ENCODE data around the gene SOX5.

SOX5 gene

DNA sequence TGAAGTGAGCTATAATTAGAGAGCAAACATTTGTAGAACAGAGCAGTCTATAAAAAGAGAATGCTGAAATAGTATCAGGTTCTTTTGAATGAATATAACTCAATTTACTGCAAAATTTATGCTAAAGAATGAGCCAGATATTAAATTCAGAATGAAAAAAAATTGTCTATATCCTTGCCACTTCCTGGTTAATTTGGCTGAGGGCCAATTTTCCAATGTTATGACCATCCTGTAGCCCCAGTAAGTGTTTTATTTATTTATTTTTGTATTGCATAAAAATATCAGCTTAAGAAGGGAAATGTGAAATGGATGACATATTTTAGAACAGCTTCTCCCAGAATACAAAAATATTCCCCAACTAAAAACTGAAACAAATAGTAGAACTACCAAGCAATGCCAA is 263.4 kb downstream of the SOX5 start:
- TF ChIP-seq FOXK2 (IDR thresholded peaks at IDR 0.05) = no peak
- no peak for TF ChIP-seq LEF1 (IDR thresholded peaks at IDR 0.05; ENCODE audit: borderline replicate concordance)
- no peak for TF ChIP-seq HDGF (IDR thresholded peaks at IDR 0.05; ENCODE audit: borderline replicate concordance)
- TF ChIP-seq NFRKB (IDR thresholded peaks at IDR 0.05) = no peak
- no peak for TF ChIP-seq FOXA1 (IDR thresholded peaks at IDR 0.05)
- TF ChIP-seq SP1 (IDR thresholded peaks at IDR 0.05) = no peak
- TF ChIP-seq, protein P1, sequence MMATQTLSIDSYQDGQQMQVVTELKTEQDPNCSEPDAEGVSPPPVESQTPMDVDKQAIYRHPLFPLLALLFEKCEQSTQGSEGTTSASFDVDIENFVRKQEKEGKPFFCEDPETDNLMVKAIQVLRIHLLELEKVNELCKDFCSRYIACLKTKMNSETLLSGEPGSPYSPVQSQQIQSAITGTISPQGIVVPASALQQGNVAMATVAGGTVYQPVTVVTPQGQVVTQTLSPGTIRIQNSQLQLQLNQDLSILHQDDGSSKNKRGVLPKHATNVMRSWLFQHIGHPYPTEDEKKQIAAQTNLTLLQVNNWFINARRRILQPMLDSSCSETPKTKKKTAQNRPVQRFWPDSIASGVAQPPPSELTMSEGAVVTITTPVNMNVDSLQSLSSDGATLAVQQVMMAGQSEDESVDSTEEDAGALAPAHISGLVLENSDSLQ (IDR thresholded peaks at IDR 0.05) = no peak
- TF ChIP-seq ELF4 (IDR thresholded peaks at IDR 0.05) = no peak
- TF ChIP-seq CTBP1 (IDR thresholded peaks at IDR 0.05; ENCODE audit: borderline replicate concordance) = no peak
- TF ChIP-seq ARNT (IDR thresholded peaks at IDR 0.05) = no peak
- no peak for TF ChIP-seq BHLHE40 (IDR thresholded peaks at IDR 0.05; ENCODE audit: borderline replicate concordance)
- TF ChIP-seq TARDBP (IDR thresholded peaks at IDR 0.05) = no peak
- TF ChIP-seq FOXM1 (IDR thresholded peaks at IDR 0.05; ENCODE audit: borderline replicate concordance) = no peak
- no peak for TF ChIP-seq SUZ12 (IDR thresholded peaks at IDR 0.05)
- ChIA-PET POLR2A (no interaction called here), CTCF (no interaction called here)
- DNase-seq (ENCODE audit: extremely low spot score) = no peak

DNA sequence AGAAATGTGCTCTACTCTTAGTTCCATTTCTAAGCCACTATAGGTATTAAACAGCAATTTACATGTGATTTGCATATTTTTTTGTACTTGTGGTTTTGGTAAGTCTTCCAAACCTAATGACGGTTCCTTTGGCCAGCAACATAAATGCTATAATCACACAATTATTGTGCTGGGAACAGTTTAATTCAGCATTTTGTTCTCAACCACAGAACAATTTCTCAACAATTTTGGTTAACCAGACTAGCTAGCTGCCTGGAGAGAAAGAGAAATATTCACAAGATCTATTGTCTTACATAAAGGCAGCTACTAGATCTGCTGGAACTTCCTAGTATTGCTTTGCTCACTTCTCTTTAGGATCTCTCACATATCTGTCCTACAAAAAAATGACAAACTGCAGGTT is 265.3 kb downstream of the SOX5 start:
- POLR2A ChIA-PET = no interaction called here
- CTCF ChIA-PET = no interaction called here
- no peak for TF ChIP-seq SP1 (IDR thresholded peaks at IDR 0.05)
- no peak for TF ChIP-seq TARDBP (IDR thresholded peaks at IDR 0.05)
- no peak for TF ChIP-seq SUZ12 (IDR thresholded peaks at IDR 0.05)
- no peak for TF ChIP-seq CTBP1 (IDR thresholded peaks at IDR 0.05; ENCODE audit: borderline replicate concordance)
- no peak for TF ChIP-seq ARNT (IDR thresholded peaks at IDR 0.05)
- TF ChIP-seq FOXM1 (IDR thresholded peaks at IDR 0.05; ENCODE audit: borderline replicate concordance) = no peak
- TF ChIP-seq, protein P1 (IDR thresholded peaks at IDR 0.05) = no peak
- no peak for TF ChIP-seq FOXK2 (IDR thresholded peaks at IDR 0.05)
- TF ChIP-seq ZNF384 (IDR thresholded peaks at IDR 0.05) = no peak
- no peak for TF ChIP-seq LEF1 (IDR thresholded peaks at IDR 0.05; ENCODE audit: borderline replicate concordance)
- TF ChIP-seq ELF4 (IDR thresholded peaks at IDR 0.05) = no peak
- TF ChIP-seq FOXA1 (IDR thresholded peaks at IDR 0.05) = no peak
- no peak for TF ChIP-seq HDGF (IDR thresholded peaks at IDR 0.05; ENCODE audit: borderline replicate concordance)
- no peak for DNase-seq (ENCODE audit: extremely low spot score)

DNA sequence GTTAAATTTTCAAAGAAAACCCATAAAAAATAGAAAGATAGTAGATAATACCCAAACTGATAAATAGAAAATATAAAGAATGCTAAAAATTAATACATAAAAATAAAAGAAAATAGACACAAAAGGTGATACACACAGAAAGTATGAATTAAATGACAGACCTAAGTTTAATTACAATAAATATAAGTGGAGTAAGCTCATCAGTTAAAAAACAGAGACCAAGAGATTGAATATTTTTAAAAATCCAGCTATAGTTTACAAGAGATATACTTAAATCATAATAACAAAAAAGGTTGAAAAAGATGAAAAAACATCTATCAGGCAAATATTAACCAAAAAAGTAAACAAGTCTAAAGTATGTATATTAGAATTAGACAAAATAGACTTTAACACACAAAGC is 268.2 kb downstream of the SOX5 start:
- POLR2A ChIA-PET = no interaction called here
- TF ChIP-seq, protein P1 (IDR thresholded peaks at IDR 0.05) = no peak
- TF ChIP-seq FOXA1 (IDR thresholded peaks at IDR 0.05) = no peak
- no peak for TF ChIP-seq SP1 (IDR thresholded peaks at IDR 0.05)
- TF ChIP-seq BHLHE40 (IDR thresholded peaks at IDR 0.05; ENCODE audit: borderline replicate concordance) = no peak
- no peak for TF ChIP-seq ELF4 (IDR thresholded peaks at IDR 0.05)
- TF ChIP-seq ARNT (IDR thresholded peaks at IDR 0.05) = no peak
- TF ChIP-seq HDGF (IDR thresholded peaks at IDR 0.05; ENCODE audit: borderline replicate concordance) = no peak
- no peak for DNase-seq (ENCODE audit: extremely low spot score)
- CTCF ChIA-PET = no interaction called here

DNA sequence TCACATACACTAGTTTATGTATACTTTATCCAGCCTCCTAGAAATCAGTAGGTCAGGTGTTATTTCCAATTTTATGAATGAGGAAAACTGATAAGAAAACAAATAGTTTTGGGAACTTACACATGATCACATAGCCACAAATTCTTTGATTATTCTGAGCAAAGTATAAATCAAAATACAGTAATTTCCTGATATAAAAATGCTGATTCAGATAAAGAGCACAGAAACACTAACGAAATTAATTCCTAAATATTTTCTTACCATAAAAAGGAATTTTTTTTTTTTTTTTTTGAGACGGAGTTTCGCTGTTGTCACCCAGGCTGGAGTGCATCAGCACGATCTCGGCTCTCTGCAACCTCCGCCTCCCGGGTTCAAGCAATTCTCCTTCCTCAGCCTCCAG is 275.4 kb downstream of the SOX5 start:
- TF ChIP-seq L3MBTL2 (conservative IDR thresholded peaks at IDR 0.05) = no peak
- TF ChIP-seq FOXK2 (IDR thresholded peaks at IDR 0.05) = no peak
- no peak for TF ChIP-seq LEF1 (IDR thresholded peaks at IDR 0.05; ENCODE audit: borderline replicate concordance)
- TF ChIP-seq FOXM1 (IDR thresholded peaks at IDR 0.05; ENCODE audit: borderline replicate concordance) = no peak
- TF ChIP-seq HDGF (IDR thresholded peaks at IDR 0.05; ENCODE audit: borderline replicate concordance) = no peak
- no peak for TF ChIP-seq ARNT (IDR thresholded peaks at IDR 0.05)
- no peak for TF ChIP-seq FOXA1 (IDR thresholded peaks at IDR 0.05)
- TF ChIP-seq ZNF384 (IDR thresholded peaks at IDR 0.05) = no peak
- TF ChIP-seq SP1 (IDR thresholded peaks at IDR 0.05) = no peak
- no peak for TF ChIP-seq CTBP1 (IDR thresholded peaks at IDR 0.05; ENCODE audit: borderline replicate concordance)
- TF ChIP-seq SUZ12 (IDR thresholded peaks at IDR 0.05) = no peak
- TF ChIP-seq TARDBP (IDR thresholded peaks at IDR 0.05) = no peak
- TF ChIP-seq ELF4 (IDR thresholded peaks at IDR 0.05) = no peak
- no peak for TF ChIP-seq NFRKB (IDR thresholded peaks at IDR 0.05)
- TF ChIP-seq, protein P1 (IDR thresholded peaks at IDR 0.05) = no peak
- no peak for TF ChIP-seq BHLHE40 (IDR thresholded peaks at IDR 0.05; ENCODE audit: borderline replicate concordance)
- no peak for DNase-seq (ENCODE audit: extremely low spot score)
- POLR2A ChIA-PET = no interaction called here
- CTCF ChIA-PET = no interaction called here

- TF ChIP-seq ARNT (IDR thresholded peaks at IDR 0.05) (no peak), ZNF384 (IDR thresholded peaks at IDR 0.05) (no peak), FOXA1 (IDR thresholded peaks at IDR 0.05) (no peak), L3MBTL2 (conservative IDR thresholded peaks at IDR 0.05) (no peak), CTBP1 (IDR thresholded peaks at IDR 0.05; ENCODE audit: borderline replicate concordance) (no peak), ELF4 (IDR thresholded peaks at IDR 0.05) (no peak), HDGF (IDR thresholded peaks at IDR 0.05; ENCODE audit: borderline replicate concordance) (no peak), FOXM1 (IDR thresholded peaks at IDR 0.05; ENCODE audit: borderline replicate concordance) (no peak), TARDBP (IDR thresholded peaks at IDR 0.05) (no peak), FOXK2 (IDR thresholded peaks at IDR 0.05) (no peak), BHLHE40 (IDR thresholded peaks at IDR 0.05; ENCODE audit: borderline replicate concordance) (no peak), NFRKB (IDR thresholded peaks at IDR 0.05) (no peak), SP1 (IDR thresholded peaks at IDR 0.05) (no peak), LEF1 (IDR thresholded peaks at IDR 0.05; ENCODE audit: borderline replicate concordance) (no peak)
- TF ChIP-seq, protein P1 (IDR thresholded peaks at IDR 0.05) = no peak
- CTCF ChIA-PET = no interaction called here
- POLR2A ChIA-PET = no interaction called here
- no peak for DNase-seq (ENCODE audit: extremely low spot score)
Observed at GRCh38 chr12:23671881-23672280, 277.6 kb downstream of the SOX5 start.
